Mammary epithelial cell (primary cell): ENCODE results near the gene METTL17.

Source experiments
- EZH2 ChIP-seq: IDR thresholded peaks from 2 replicates; pipeline ENCODE4 v1.6.1; 2012; ENCODE audit warnings: low read length, inconsistent platforms, borderline replicate concordance
- TF ChIP-seq, protein P1 (sequence below), 2 donors: IDR thresholded peaks in 1 of 2; conservative IDR thresholded peaks in 1 of 2; 2 replicates each; pipeline ENCODE4 v1.5.1; 2011 to 2012; ENCODE audit warnings: inconsistent platforms in 2 of 2, low read length in 2 of 2, mild to moderate bottlenecking in 2 of 2, control low read depth in 1 of 2, low read depth in 1 of 2; ENCODE audit not compliant: insufficient read depth in 1 of 2; ENCODE audit errors: extremely low read depth in 1 of 2

DNA sequence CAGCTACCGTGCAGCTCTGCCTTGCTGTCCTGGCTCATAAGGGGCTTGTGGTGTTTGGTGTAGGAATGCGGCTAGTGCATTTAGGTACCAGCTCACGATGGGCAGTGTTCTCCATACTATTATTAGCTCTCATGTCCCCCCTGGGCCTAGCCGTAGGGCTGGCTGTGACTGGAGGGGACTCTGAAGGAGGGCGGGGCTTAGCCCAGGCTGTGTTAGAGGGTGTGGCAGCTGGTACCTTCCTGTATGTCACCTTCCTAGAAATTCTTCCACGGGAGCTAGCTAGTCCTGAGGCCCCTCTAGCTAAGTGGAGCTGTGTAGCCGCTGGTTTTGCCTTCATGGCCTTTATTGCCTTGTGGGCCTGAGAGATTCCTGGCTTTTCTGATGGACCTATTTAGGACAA, 11.4 kb downstream of the METTL17 start:
- TF ChIP-seq, protein P1, sequence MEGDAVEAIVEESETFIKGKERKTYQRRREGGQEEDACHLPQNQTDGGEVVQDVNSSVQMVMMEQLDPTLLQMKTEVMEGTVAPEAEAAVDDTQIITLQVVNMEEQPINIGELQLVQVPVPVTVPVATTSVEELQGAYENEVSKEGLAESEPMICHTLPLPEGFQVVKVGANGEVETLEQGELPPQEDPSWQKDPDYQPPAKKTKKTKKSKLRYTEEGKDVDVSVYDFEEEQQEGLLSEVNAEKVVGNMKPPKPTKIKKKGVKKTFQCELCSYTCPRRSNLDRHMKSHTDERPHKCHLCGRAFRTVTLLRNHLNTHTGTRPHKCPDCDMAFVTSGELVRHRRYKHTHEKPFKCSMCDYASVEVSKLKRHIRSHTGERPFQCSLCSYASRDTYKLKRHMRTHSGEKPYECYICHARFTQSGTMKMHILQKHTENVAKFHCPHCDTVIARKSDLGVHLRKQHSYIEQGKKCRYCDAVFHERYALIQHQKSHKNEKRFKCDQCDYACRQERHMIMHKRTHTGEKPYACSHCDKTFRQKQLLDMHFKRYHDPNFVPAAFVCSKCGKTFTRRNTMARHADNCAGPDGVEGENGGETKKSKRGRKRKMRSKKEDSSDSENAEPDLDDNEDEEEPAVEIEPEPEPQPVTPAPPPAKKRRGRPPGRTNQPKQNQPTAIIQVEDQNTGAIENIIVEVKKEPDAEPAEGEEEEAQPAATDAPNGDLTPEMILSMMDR (conservative IDR thresholded peaks at IDR 0.05 in 1 of 2, IDR thresholded peaks at IDR 0.05 in 1 of 2; ENCODE audit: extremely low read depth in 1 of 2, insufficient read depth in 1 of 2, low read depth in 1 of 2, low read length in 2 of 2), result no peak
- no peak for TF ChIP-seq EZH2
